HG03432 (cell line): Measurements from ENCODE around the gene CEP131.

Source experiments
- ATAC-seq: cut with Tn5 transposase; IDR thresholded peaks from one replicate; pipeline ENCODE4 v1.9.1; 2021; ENCODE audit warnings: mild to moderate bottlenecking, moderate library complexity; ENCODE audit not compliant: unreplicated experiment

CEP131 gene

GRCh38 chr17:81171941-81172340 is 50.8 kb downstream of the CEP131 start:
- ATAC-seq, result no peak

GRCh38 chr17:81170727-81171494 is 51.9 kb downstream of the CEP131 start:
- ATAC-seq, result no peak

- no peak for ATAC-seq
Measured at GRCh38 chr17:81169870-81170309, 52.9 kb downstream of the CEP131 start.

GRCh38 chr17:81167638-81168037 is 55.1 kb downstream of the CEP131 start:
- no peak for ATAC-seq

DNA sequence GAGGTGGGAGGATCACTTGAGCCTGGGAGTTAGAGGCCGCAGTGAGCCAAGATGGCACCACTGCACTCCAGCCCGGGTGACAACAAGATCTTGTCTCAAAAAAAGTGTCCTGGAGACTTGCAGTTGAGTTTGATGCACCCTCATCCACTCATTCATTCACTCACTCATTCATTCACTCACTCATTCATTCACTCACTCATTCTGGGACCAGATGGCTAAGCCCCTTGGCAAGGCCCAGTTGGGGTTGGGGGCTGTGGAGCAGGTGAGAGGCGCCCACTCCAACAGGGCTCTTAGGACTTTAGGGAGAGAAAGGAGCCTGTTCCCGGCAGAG is 55.6 kb downstream of the CEP131 start:
- ATAC-seq, result no peak

GRCh38 chr17:81166033-81166492 is 56.7 kb downstream of the CEP131 start, which contains the start of gene AATK:
AATK (minus strand) TSS chr17:81166221; CDS start chr17:81165992, 229 bp downstream.
- no peak for ATAC-seq

- no peak for ATAC-seq
Measured at GRCh38 chr17:81165246-81166032, 57.3 kb downstream of the CEP131 start, which contains the start of gene PVALEF. PVALEF (plus strand) TSS chr17:81165507; CDS start chr17:81181227, 15,720 bp downstream.

DNA sequence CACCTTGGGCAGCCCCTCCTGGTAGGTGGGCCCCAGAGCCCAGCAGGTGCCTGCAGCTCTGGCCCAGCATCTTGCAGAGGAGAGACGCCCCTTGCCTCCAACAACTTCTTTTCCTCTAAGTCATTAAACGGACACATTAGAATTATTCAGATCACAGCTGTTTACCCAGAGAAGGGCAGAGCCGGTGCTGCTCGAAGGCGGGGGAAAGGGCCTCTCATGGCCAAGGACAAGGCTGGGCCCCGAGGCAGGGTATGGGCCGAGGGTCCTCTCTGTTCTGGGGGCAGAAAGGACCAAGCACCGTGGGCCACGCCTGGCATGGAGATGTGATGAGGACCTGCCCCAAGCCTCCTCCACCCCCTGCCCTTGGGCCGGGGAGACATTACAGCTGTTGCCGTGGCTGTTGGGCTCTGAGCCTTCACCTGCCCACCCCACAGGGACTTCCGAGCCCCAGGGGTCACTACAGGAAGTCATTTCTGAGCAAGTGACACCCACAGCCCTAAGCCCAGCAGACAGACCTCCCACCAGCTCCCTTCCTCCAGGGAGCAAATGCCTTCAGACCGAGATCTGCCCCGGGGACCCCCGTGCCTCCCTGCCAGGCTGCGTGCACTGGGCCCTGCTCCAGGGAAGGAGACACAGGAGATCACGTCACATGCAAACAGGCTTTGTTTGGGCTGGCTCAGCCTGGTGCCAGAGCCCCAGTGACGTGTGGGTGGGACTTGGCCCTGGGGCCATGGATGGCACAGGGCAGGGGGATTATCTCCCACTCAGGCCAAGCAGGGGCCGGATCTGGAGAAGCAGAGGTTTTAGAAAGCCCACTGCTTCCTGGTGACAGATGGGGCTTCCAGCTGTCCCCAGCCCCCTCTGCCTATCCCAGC is 58.2 kb downstream of the CEP131 start:
- ATAC-seq, result no peak

DNA sequence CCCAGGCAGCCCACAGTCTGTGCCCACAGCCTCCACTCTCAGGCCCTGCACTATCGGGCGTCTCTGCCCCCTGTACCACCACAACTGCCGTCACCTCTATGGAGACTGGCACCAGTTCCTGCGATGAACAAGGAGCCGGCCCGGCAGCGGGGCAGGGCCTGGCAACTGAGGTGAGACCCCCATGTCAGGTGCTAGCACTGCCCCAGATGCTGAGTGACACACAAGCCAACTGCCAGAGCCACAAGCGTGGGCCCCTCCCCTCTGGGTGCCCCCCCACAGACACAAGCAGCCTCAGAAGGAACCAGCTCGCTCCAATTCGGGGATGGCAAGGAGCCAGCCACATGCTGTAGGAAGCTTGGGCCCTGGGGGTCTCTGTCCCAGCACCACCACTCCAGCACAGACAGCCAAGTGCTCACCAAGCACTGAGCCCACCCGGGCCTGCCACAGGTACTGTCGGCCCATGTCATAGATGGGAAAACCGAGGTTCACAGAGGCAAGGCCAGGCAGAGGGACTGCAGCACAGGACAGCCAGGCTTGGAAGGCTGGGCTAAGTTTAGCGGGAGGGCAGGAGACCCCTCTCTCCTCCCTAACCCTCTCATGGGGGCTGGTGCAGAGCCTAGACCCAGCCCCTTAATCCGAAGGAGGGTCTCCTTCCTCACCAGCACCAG is 58.9 kb downstream of the CEP131 start:
- ATAC-seq, result no peak

GRCh38 chr17:81163051-81163695 is 59.6 kb downstream of the CEP131 start:
- no peak for ATAC-seq

GRCh38 chr17:81162491-81162890 is 60.3 kb downstream of the CEP131 start:
- ATAC-seq, result no peak

DNA sequence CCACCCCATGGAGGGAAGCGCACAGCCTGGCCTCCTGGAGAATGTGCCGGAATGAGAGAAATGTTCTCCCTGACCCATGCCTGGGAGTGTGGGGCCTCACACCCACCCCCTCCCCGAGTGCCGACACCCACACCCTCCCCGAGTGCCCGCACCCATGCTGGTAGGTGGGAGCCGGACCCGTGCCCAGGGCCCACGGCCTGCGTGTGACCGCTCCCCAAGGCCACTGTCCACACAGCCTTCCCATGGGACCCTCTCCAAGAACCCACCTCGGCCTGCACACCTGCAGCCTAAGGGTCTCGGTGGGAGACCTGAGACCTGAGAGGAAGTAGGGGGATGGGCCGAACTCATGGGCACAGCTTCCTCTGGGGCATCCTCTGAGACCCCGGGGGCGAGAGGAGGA is 60.8 kb downstream of the CEP131 start:
- no peak for ATAC-seq

- no peak for ATAC-seq
Measured at GRCh38 chr17:81161536-81161935, 61.2 kb downstream of the CEP131 start.

DNA sequence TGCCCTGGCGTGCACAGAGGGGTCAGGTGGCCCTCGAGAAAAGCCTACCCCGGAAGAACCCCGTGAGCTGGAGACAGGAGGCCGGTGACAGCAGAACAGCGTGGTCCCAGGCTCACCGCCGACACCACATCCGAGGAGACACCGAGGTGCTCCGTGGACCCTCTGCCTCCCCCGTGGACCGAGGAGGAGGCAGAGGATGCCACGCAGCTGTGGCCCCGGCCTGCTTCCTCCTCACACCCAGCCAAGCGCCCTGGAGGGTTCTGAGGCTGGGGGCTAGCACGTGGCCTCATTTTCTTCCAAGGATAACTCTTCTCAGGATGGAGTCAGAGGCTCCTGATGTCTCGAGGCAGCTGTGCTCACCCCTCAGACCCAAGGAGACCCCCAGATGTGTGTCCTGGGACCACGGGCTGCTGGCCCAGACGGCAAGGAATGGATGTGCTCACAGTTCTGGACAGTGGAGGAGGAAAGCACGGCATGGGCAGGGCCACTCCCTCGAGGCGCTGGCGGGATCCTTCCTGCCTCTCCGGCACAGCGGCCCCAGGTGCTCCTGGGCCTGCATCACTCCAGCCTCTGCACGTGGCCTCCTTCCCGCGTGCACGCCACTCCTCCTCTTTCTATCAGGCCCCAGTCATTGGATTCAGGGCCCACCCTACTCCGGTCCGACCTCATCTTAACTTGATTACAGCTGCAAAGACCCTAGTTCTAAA is 61.9 kb downstream of the CEP131 start:
- ATAC-seq, result no peak

- ATAC-seq, result no peak
Measured at GRCh38 chr17:81160306-81160705, 62.5 kb downstream of the CEP131 start.

- ATAC-seq, result no peak
Measured at GRCh38 chr17:81159611-81160265, 63.0 kb downstream of the CEP131 start.

GRCh38 chr17:81158688-81159590 is 63.8 kb downstream of the CEP131 start:
- no peak for ATAC-seq
